K562 (cell line): Measurements from ENCODE around the gene VPS35L. TPM values are rescaled to one million over a fixed set of nuclear protein-coding genes. Genes with fewer than 3 reads are reported as not detected.

ENCODE experiments used
- GABPB1 ChIP-seq: sonication (generic); formaldehyde crosslinking; IDR thresholded peaks from 2 replicates; pipeline ENCODE4 v1.8.0; 2022; ENCODE audit warnings: mild to moderate bottlenecking, missing genetic modification reagents
- IFI16 ChIP-seq: fragments of 250-450 bp; sonication (Bioruptor Pico); IDR thresholded peaks from 2 replicates; pipeline ENCODE4 v2.1.2; 2022; ENCODE audit warnings: mild to moderate bottlenecking, inconsistent platforms
- KAT2B ChIP-seq: IDR thresholded peaks from one replicate; pipeline ENCODE4 v1.6.1; 2012; ENCODE audit warnings: low read depth, mild to moderate bottlenecking, control low read depth, inconsistent platforms, low read length, moderate library complexity
- KDM1A ChIP-seq, 2 experiments: fragments of 450-650 bp; IDR thresholded peaks; 2 replicates each; pipeline ENCODE4 v1.6.1; 2016; ENCODE audit warnings: mild to moderate bottlenecking in 2 of 2
- L3MBTL2 ChIP-seq: fragments of 450-650 bp; IDR thresholded peaks from 2 replicates; pipeline ENCODE4 v1.6.1; 2016; ENCODE audit warnings: mild to moderate bottlenecking, moderate library complexity
- MBD2 ChIP-seq: sonication (generic); IDR thresholded peaks from 2 replicates; pipeline ENCODE4 v1.6.1; 2016; ENCODE audit warnings: low read depth, borderline replicate concordance
- MTA3 ChIP-seq: fragments of 450-650 bp; formaldehyde crosslinking; IDR thresholded peaks from 2 replicates; pipeline ENCODE4 v1.6.1; 2017; ENCODE audit warnings: mild to moderate bottlenecking, borderline replicate concordance
- NFIC ChIP-seq: fragments of 450-650 bp; IDR thresholded peaks from 2 replicates; pipeline ENCODE4 v1.6.1; 2017; ENCODE audit warnings: mild to moderate bottlenecking, inconsistent platforms
- NKRF ChIP-seq: fragments of 450-650 bp; IDR thresholded peaks from 2 replicates; pipeline ENCODE4 v1.6.1; 2016; ENCODE audit warnings: borderline replicate concordance
- PHB2 ChIP-seq: fragments of 450-650 bp; IDR thresholded peaks from 2 replicates; pipeline ENCODE4 v1.6.1; 2017; ENCODE audit warnings: low read depth
- TCF3 ChIP-seq: sonication (generic); formaldehyde crosslinking; IDR thresholded peaks from 2 replicates; pipeline ENCODE4 v1.4.0; 2020; ENCODE audit warnings: mild to moderate bottlenecking, missing genetic modification reagents
- ZBTB49 ChIP-seq: sonication (generic); formaldehyde crosslinking; IDR thresholded peaks from 2 replicates; pipeline ENCODE4 v1.8.0; 2022; ENCODE audit warnings: missing genetic modification reagents, mild to moderate bottlenecking, borderline replicate concordance
- polyA plus RNA-seq, 8 experiments: library from polyadenylated mRNA; depleted of rRNA in 4 of 8; stranded (reverse) in 5 of 8; unstranded in 3 of 8; fragments of >200 nt; fragmentation: Nextera tagmentation in 2 of 8; fragmentation: Illumina TruSeq in 1 of 8; extraction: Ambion mirVana in 2 of 8; extraction: Trizol in 1 of 8; gene quantifications; 2 replicates each; pipeline versions ENCODE4 v1.2.1 to v1.2.3, GENCODE V29; 2011 to 2014; ENCODE audit warnings: inconsistent platforms in 1 of 8, missing spikeins in 1 of 8
- total RNA-seq, 7 experiments: library from RNA; depleted of rRNA in 6 of 7; stranded (reverse); fragments of >200 nt in 6 of 7; fragmentation: Illumina TruSeq in 2 of 7; extraction: Trizol in 2 of 7; gene quantifications; 2 replicates each; pipeline versions ENCODE4 v1.2.1 to v1.2.3, GENCODE V29; 2011 to 2021; ENCODE audit warnings: low replicate concordance in 1 of 7
- TF ChIP-seq, protein P1 (sequence below), 2 experiments: fragments of 450-650 bp; IDR thresholded peaks; 2 replicates each; pipeline ENCODE4 v1.6.1; 2016; ENCODE audit warnings: mild to moderate bottlenecking in 2 of 2, borderline replicate concordance in 1 of 2, low read depth in 1 of 2, moderate library complexity in 1 of 2

Gene VPS35L
- total and polyA plus RNA-seq, 9 of the 15 experiments (the other 6 are each of a cell fraction or from before 2014, with no cell fraction given): 10.2 to 30.4 (median 20.1) TPM

GRCh38 chr16:19722269-19722952 lies 166.9 kb downstream of the VPS35L start (continued):
- peak in 1 of 2 experiments; percentile 33; a peak in 1 of 4 replicates for TF ChIP-seq KDM1A (IDR thresholded peaks at IDR 0.05)
- no peak for TF ChIP-seq GABPB1 (CRISPR knock-in tag)
- TF ChIP-seq NFIC: peak; percentile 51
- peak; percentile 89 for TF ChIP-seq TCF3 (CRISPR knock-in tag)
- no peak for TF ChIP-seq NKRF
- no peak for TF ChIP-seq IFI16
- TF ChIP-seq PHB2: 0 out of 2 replicates have a peak, but pooled peaks have one; percentile 44
- peak; percentile 46; the same call in 1 of the 2 replicates for TF ChIP-seq MBD2
- TF ChIP-seq MTA3: peak; percentile 59; the same call in 1 of the 2 replicates
- 0 out of 2 replicates have a peak, but pooled peaks have one; percentile 32 for TF ChIP-seq L3MBTL2
- no peak for TF ChIP-seq ZBTB49 (CRISPR knock-in tag)
- TF ChIP-seq KAT2B: no peak
- TF ChIP-seq, protein P1, sequence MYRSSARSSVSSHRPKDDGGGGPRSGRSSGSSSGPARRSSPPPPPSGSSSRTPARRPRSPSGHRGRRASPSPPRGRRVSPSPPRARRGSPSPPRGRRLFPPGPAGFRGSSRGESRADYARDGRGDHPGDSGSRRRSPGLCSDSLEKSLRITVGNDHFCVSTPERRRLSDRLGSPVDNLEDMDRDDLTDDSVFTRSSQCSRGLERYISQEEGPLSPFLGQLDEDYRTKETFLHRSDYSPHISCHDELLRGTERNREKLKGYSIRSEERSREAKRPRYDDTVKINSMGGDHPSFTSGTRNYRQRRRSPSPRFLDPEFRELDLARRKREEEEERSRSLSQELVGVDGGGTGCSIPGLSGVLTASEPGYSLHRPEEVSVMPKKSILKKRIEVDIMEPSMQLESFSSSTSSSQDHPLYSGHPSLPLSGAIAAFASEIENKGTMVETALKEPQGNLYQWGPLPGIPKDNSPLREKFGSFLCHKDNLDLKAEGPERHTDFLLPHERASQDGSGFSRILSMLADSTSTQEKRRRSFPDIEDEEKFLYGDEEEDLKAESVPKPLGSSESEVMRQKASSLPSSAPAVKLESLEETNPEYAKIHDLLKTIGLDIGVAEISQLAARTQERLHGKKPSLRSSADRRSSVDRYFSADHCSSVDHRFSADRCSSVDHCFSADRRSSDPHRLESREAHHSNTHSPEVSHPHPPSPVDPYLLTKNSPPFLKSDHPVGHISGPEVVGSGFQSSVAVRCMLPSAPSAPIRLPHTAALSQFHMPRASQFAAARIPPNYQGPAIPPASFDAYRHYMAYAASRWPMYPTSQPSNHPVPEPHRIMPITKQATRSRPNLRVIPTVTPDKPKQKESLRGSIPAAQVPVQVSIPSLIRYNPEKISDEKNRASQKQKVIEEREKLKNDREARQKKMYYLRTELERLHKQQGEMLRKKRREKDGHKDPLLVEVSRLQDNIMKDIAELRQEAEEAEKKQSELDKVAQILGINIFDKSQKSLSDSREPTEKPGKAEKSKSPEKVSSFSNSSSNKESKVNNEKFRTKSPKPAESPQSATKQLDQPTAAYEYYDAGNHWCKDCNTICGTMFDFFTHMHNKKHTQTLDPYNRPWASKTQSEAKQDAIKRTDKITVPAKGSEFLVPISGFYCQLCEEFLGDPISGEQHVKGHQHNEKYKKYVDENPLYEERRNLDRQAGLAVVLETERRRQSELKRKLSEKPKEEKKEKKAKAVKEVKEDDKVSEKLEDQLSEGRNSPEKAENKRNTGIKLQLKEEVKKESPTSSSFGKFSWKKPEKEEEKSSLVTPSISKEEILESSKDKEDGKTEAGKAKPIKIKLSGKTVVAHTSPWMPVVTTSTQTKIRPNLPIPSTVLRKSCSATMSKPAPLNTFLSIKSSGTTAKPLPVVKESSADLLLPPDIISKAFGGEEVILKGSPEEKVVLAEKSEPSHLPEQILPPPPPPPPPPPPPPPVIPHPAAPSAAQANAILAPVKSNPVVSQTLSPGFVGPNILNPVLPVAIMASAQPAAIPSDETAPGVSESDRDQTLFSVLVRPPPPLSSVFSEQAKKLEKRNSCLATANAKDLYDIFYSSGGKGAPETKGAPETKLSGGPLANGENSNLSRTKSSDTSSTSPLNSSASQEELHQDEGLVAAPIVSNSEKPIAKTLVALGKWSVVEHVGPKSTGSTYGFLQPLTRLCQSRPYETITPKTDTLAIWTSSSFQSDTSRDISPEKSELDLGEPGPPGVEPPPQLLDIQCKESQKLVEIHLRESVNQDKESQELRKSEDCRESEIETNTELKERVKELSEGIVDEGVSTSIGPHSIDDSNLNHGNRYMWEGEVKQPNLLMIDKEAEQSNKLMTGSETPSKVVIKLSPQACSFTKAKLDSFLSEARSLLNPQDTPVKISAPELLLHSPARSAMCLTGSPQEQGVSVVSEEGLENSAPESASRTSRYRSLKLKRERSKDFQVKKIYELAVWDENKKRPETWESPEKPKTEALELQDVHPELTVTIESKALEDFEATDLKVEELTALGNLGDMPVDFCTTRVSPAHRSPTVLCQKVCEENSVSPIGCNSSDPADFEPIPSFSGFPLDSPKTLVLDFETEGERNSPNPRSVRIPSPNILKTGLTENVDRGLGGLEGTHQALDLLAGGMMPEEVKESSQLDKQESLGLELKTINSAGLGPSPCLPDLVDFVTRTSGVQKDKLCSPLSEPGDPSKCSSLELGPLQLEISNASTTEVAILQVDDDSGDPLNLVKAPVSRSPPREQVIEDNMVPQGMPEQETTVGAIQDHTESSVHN (IDR thresholded peaks at IDR 0.05; ENCODE audit: borderline replicate concordance in 1 of 2, low read depth in 1 of 2): no peak
